DOHH2 (cell line): ENCODE results near the gene ZBED5.

Experiments used
- CTCF ChIP-seq: fragments of 200-600 bp; sonication (generic); IDR thresholded peaks from one replicate; pipeline ENCODE4 v1.5.1; 2014; ENCODE audit warnings: antibody characterized with exemption, mild to moderate bottlenecking, low read depth, low read length; ENCODE audit not compliant: poor library complexity, severe bottlenecking
- EZH2phosphoT487 ChIP-seq: fragments of 200-600 bp; sonication (generic); IDR thresholded peaks from 2 replicates; pipeline ENCODE4 v1.6.1; 2017; ENCODE audit warnings: borderline replicate concordance, mild to moderate bottlenecking, antibody characterized with exemption, low read length, moderate library complexity, mixed read lengths

- TF ChIP-seq CTCF (no peak), EZH2phosphoT487 (no peak)
Measured at GRCh38 chr11:10898763-10899025, 40.8 kb upstream of the ZBED5 start.
